Spleen (tissue), 7 donors: ENCODE measurements around the gene RGL4.

ENCODE experiments used
- CTCF ChIP-seq, 11 experiments: fragments of 200-600 bp in 7 of 11; fragments of 450-650 bp in 4 of 11; sonication (generic) in 4 of 11; IDR thresholded peaks in 8 of 11; conservative IDR thresholded peaks in 3 of 11; 1 replicate in 7 of 11; 2 replicates in 4 of 11; pipeline versions ENCODE4 v1.4.0 to v1.8.0; 2016 to 2021; ENCODE audit warnings: antibody characterized with exemption in 11 of 11, inconsistent platforms in 4 of 11, mild to moderate bottlenecking in 1 of 11
- POLR2AphosphoS5 ChIP-seq, 3 donors: sonication (generic); formaldehyde crosslinking; IDR thresholded peaks; one replicate each; pipeline ENCODE4 v1.5.1; 2017; ENCODE audit warnings: antibody characterized with exemption in 3 of 3
- donor health status: DM: no; HTN: no; CAD: no; lungs with moderate emphysema.
- donor health status: DM: no; HTN: no; CAD: no.
- donor health status: DM: no; HTN: no; CAD: no.

- no peak for TF ChIP-seq CTCF (IDR thresholded peaks at IDR 0.05 in 8 of 11, conservative IDR thresholded peaks at IDR 0.05 in 3 of 11)
- no peak for TF ChIP-seq POLR2AphosphoS5 (IDR thresholded peaks at IDR 0.05)
Measured at GRCh38 chr22:23705358-23705757, 14.5 kb downstream of the RGL4 start.
